ENCODE measurements around the gene SLC9A3.

The SLC9A3 gene

DNA sequence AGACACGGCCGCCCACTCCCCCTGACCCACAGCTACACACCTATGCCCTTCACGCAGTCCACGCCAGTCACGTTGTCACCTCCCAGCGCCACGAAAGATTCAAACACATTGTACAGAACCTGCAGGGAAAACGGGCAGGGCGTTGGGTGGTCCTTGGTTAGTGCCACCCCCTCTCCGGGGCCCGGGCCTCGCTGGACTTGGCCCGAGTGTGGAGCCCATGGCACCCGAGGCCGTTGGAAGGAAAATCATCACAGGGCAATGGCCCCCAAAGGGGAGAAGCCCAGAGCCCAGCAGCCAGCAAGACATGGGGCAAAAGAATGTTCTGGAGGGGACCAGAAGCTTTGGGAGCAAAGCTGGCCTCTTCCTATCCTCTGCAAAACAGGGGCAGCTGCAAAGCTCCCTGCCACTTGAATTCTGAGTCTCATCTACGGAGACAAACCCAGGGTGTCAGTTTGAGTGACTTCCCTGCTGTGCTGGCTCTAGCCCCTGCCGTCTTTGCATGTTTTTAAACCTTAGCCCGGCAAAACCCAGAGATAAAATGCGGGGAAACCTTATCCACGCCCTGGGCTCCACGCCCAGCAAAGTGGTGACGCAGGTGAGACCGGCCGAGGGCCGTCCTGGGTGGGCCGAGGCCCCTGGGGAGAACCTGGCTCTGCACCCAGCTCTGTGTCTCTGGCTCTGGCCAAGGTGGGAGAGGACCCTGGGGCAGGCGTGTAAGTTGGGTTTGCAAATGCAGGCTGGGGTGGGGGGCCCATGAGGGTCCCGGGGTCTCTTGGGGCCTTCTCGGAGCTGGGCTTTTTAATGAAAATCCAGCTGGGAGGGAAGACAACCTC lies 38.9 kb downstream of the SLC9A3 start:
- Histone ChIP-seq H2BK12ac (ENCODE audit: low read length) (no peak overlapping the region), H3K9ac (ENCODE audit: low read depth, low read length, poor library complexity) (no peak overlapping the region), H2BK15ac (ENCODE audit: low read length) (no peak overlapping the region), H3K14ac (ENCODE audit: low read length) (peak overlapping the region; percentile 27), H3K4me3 (ENCODE audit: low read length in 2 of 2) (peak overlapping the region in 1 of 2 donors; percentile 48), H2BK5ac (ENCODE audit: low read length) (no peak overlapping the region), H3K27me3 (ENCODE audit: control insufficient read depth in 3 of 3, insufficient read depth in 3 of 3, low read depth in 1 of 3, low read length in 3 of 3) (peaks cover 0 to 10% (median 0%) of the 10 kb centered on the region in 3 experiments), H2BK120ac (ENCODE audit: low read depth, low read length) (no peak overlapping the region), H4K91ac (ENCODE audit: low read depth, low read length, poor library complexity) (no peak overlapping the region), H3K4ac (ENCODE audit: low read length) (no peak overlapping the region), H3K23ac (ENCODE audit: low read depth, low read length, poor library complexity) (peak overlapping the region; percentile 37), H3K36me3 (replicated peaks in 1 of 2; ENCODE audit: control insufficient read depth in 2 of 2, insufficient read depth in 2 of 2, low read length in 2 of 2) (no peaks in the 10 kb centered on the region), H3K4me1 (ENCODE audit: control insufficient read depth in 2 of 2, insufficient read depth in 1 of 2, low read depth in 1 of 2, low read length in 2 of 2) (no peaks in the 10 kb centered on the region), H3K9me3 (replicated peaks in 1 of 2; ENCODE audit: control insufficient read depth in 2 of 2, insufficient read depth in 1 of 2, low read depth in 1 of 2, low read length in 2 of 2) (no peaks in the 10 kb centered on the region), H3K27ac (replicated peaks; ENCODE audit: low read length) (no peak overlapping the region), H4K8ac (ENCODE audit: low read depth, low read length) (no peak overlapping the region), H2AFZ (ENCODE audit: low read length) (no peak overlapping the region), H2AK5ac (ENCODE audit: low read depth, low read length) (no peak overlapping the region), H3K18ac (ENCODE audit: low read length) (peak overlapping the region; percentile 57), H3K4me2 (ENCODE audit: insufficient read depth, low read length, poor library complexity, severe bottlenecking) (no peak overlapping the region), H3K79me1 (ENCODE audit: low read depth, low read length) (peaks cover 3% of the 10 kb centered on the region)
- no peak for DNase-seq (ENCODE audit: low spot score)
- no CpG with 5 or more reads among the region's 29 CpGs for WGBS, 2 donors (ENCODE audit: extremely low coverage in 2 of 2, insufficient read length in 2 of 2, insufficient replicate concordance in 1 of 2)

DNA sequence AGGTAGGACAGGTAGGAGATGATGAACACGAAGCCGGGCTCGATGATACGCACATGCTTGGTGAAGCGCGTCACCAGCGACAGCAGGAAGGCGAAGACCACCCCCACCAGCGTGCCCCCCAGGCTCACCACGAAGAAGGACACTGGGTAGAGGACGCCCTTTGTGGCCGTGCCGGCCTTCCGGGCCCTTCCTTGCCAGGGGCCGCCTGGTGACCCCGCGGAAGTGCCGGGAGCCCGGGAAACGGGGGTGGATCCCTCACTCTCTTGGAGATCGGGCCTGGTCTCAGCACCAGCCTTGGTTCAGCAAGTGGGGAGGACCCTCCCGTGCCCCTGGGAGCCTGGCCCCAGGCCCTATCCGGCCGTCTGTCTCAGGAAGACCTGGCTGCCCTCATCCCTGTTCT lies 39.7 kb downstream of the SLC9A3 start:
- Histone ChIP-seq H3K4me1 (ENCODE audit: control insufficient read depth in 2 of 2, insufficient read depth in 1 of 2, low read depth in 1 of 2, low read length in 2 of 2) (no peaks in the 10 kb centered on the region), H3K4ac (ENCODE audit: low read length) (peak overlapping the region; percentile 66), H2BK15ac (ENCODE audit: low read length) (no peak overlapping the region), H3K9ac (ENCODE audit: low read depth, low read length, poor library complexity) (no peak overlapping the region), H3K9me3 (replicated peaks in 1 of 2; ENCODE audit: control insufficient read depth in 2 of 2, insufficient read depth in 1 of 2, low read depth in 1 of 2, low read length in 2 of 2) (no peaks in the 10 kb centered on the region), H2BK12ac (ENCODE audit: low read length) (no peak overlapping the region), H3K27me3 (ENCODE audit: control insufficient read depth in 3 of 3, insufficient read depth in 3 of 3, low read depth in 1 of 3, low read length in 3 of 3) (peaks cover 0 to 7% (median 0%) of the 10 kb centered on the region in 3 experiments), H3K14ac (ENCODE audit: low read length) (no peak overlapping the region), H4K8ac (ENCODE audit: low read depth, low read length) (no peak overlapping the region), H3K79me1 (ENCODE audit: low read depth, low read length) (peaks cover 3% of the 10 kb centered on the region), H3K4me2 (ENCODE audit: insufficient read depth, low read length, poor library complexity, severe bottlenecking) (no peak overlapping the region), H3K18ac (ENCODE audit: low read length) (no peak overlapping the region), H2BK5ac (ENCODE audit: low read length) (no peak overlapping the region), H3K23ac (ENCODE audit: low read depth, low read length, poor library complexity) (peak overlapping the region; percentile 73), H2AK5ac (ENCODE audit: low read depth, low read length) (peak overlapping the region; percentile 46), H4K91ac (ENCODE audit: low read depth, low read length, poor library complexity) (no peak overlapping the region), H3K36me3 (replicated peaks in 1 of 2; ENCODE audit: control insufficient read depth in 2 of 2, insufficient read depth in 2 of 2, low read length in 2 of 2) (no peaks in the 10 kb centered on the region), H3K4me3 (ENCODE audit: low read length in 2 of 2) (peak overlapping the region in 1 of 2 donors; percentile 60), H2AFZ (ENCODE audit: low read length) (no peak overlapping the region), H3K27ac (replicated peaks; ENCODE audit: low read length) (no peak overlapping the region), H2BK120ac (ENCODE audit: low read depth, low read length) (no peak overlapping the region)
- no peak for DNase-seq (ENCODE audit: low spot score)
- no CpG with 5 or more reads among the region's 24 CpGs for WGBS, 2 donors (ENCODE audit: extremely low coverage in 2 of 2, insufficient read length in 2 of 2, insufficient replicate concordance in 1 of 2)

DNA sequence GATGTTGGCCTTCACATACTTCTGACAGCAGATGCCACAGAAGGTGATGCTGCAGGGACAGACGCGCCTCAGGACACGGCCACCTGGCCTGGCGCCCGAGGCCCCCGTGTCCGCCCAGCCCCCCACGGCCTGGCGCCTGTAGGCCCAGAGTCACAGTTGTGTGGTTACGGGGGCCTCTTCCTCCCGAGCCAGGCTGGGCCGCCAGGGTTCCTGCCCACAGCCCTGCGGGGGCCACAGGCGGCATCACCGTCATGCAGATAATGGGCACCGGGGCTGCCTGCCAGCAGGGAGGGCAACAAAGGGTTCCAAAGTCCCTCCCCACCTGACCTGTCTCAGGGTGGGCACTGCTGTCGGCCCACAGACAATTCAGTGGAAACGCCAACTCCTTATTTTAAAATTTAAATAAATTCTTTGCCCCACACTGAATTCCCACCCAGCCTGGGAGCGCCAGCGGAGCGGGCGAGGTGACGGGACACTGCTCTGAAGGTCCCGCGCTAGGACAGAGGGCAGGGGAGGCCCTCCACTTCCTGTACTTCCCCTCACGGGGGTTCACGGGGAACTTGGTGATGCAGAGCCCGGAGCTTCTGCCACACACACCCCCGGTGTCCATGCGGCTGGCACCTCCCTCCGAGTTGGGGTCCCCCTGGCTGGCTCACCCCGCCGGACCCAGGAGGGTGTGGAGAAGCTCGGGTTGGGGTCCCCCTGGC lies 40.7 kb downstream of the SLC9A3 start:
- Histone ChIP-seq H3K14ac (ENCODE audit: low read length) (no peak overlapping the region), H2BK12ac (ENCODE audit: low read length) (no peak overlapping the region), H4K8ac (ENCODE audit: low read depth, low read length) (no peak overlapping the region), H3K9ac (ENCODE audit: low read depth, low read length, poor library complexity) (no peak overlapping the region), H3K18ac (ENCODE audit: low read length) (peak overlapping the region; percentile 48), H3K27me3 (ENCODE audit: control insufficient read depth in 3 of 3, insufficient read depth in 3 of 3, low read depth in 1 of 3, low read length in 3 of 3) (peaks cover 0 to 4% (median 0%) of the 10 kb centered on the region in 3 experiments), H3K9me3 (replicated peaks in 1 of 2; ENCODE audit: control insufficient read depth in 2 of 2, insufficient read depth in 1 of 2, low read depth in 1 of 2, low read length in 2 of 2) (no peaks in the 10 kb centered on the region), H2AK5ac (ENCODE audit: low read depth, low read length) (peak overlapping the region; percentile 56), H3K23ac (ENCODE audit: low read depth, low read length, poor library complexity) (peak overlapping the region; percentile 43), H3K36me3 (replicated peaks in 1 of 2; ENCODE audit: control insufficient read depth in 2 of 2, insufficient read depth in 2 of 2, low read length in 2 of 2) (no peaks in the 10 kb centered on the region), H3K4me1 (ENCODE audit: control insufficient read depth in 2 of 2, insufficient read depth in 1 of 2, low read depth in 1 of 2, low read length in 2 of 2) (no peaks in the 10 kb centered on the region), H2BK5ac (ENCODE audit: low read length) (no peak overlapping the region), H3K27ac (replicated peaks; ENCODE audit: low read length) (no peak overlapping the region), H3K4me3 (ENCODE audit: low read length in 2 of 2) (no peak overlapping the region), H3K4ac (ENCODE audit: low read length) (peak overlapping the region; percentile 23), H2BK120ac (ENCODE audit: low read depth, low read length) (no peak overlapping the region), H3K79me1 (ENCODE audit: low read depth, low read length) (peaks cover 3% of the 10 kb centered on the region), H4K91ac (ENCODE audit: low read depth, low read length, poor library complexity) (no peak overlapping the region), H2BK15ac (ENCODE audit: low read length) (peak overlapping the region; percentile 81), H3K4me2 (ENCODE audit: insufficient read depth, low read length, poor library complexity, severe bottlenecking) (no peak overlapping the region), H2AFZ (ENCODE audit: low read length) (no peak overlapping the region)
- DNase-seq (ENCODE audit: low spot score) = no peak
- no CpG with 5 or more reads among the region's 34 CpGs for WGBS, 2 donors (ENCODE audit: extremely low coverage in 2 of 2, insufficient read length in 2 of 2, insufficient replicate concordance in 1 of 2)

DNA sequence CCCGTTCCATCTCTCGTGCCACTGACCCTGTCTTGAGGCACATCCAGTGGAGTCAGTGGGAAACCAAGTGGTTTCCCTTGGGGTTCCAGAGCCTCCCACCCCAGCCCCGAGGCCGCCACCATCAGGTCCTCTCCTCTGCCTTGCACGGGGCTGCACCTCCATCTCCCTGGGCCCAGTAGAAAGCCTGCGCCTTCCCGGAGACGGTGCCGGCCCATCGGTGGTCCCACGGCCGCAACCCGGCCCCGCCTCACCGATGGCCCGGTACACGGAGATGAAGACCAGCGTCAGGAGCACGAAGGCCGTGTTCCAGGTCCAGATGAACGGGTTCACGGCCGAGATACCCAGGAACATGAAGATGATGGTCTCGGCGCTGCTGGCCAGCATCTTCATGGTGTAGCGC lies 41.2 kb downstream of the SLC9A3 start:
- Histone ChIP-seq H3K9ac (ENCODE audit: low read depth, low read length, poor library complexity) (no peak overlapping the region), H2BK120ac (ENCODE audit: low read depth, low read length) (no peak overlapping the region), H3K9me3 (replicated peaks in 1 of 2; ENCODE audit: control insufficient read depth in 2 of 2, insufficient read depth in 1 of 2, low read depth in 1 of 2, low read length in 2 of 2) (no peaks in the 10 kb centered on the region), H2BK5ac (ENCODE audit: low read length) (no peak overlapping the region), H3K27me3 (ENCODE audit: control insufficient read depth in 3 of 3, insufficient read depth in 3 of 3, low read depth in 1 of 3, low read length in 3 of 3) (peaks cover 0 to 4% (median 0%) of the 10 kb centered on the region in 3 experiments), H4K8ac (ENCODE audit: low read depth, low read length) (no peak overlapping the region), H3K36me3 (replicated peaks in 1 of 2; ENCODE audit: control insufficient read depth in 2 of 2, insufficient read depth in 2 of 2, low read length in 2 of 2) (no peaks in the 10 kb centered on the region), H3K4me1 (ENCODE audit: control insufficient read depth in 2 of 2, insufficient read depth in 1 of 2, low read depth in 1 of 2, low read length in 2 of 2) (no peaks in the 10 kb centered on the region), H3K14ac (ENCODE audit: low read length) (no peak overlapping the region), H3K4me2 (ENCODE audit: insufficient read depth, low read length, poor library complexity, severe bottlenecking) (no peak overlapping the region), H3K4me3 (ENCODE audit: low read length in 2 of 2) (no peak overlapping the region), H3K23ac (ENCODE audit: low read depth, low read length, poor library complexity) (peak overlapping the region; percentile 43), H2BK15ac (ENCODE audit: low read length) (peak overlapping the region; percentile 81), H3K18ac (ENCODE audit: low read length) (no peak overlapping the region), H3K79me1 (ENCODE audit: low read depth, low read length) (peaks cover 3% of the 10 kb centered on the region), H3K4ac (ENCODE audit: low read length) (peak overlapping the region; percentile 23), H3K27ac (replicated peaks; ENCODE audit: low read length) (no peak overlapping the region), H2AFZ (ENCODE audit: low read length) (no peak overlapping the region), H4K91ac (ENCODE audit: low read depth, low read length, poor library complexity) (no peak overlapping the region), H2BK12ac (ENCODE audit: low read length) (no peak overlapping the region), H2AK5ac (ENCODE audit: low read depth, low read length) (peak overlapping the region; percentile 56)
- DNase-seq (ENCODE audit: low spot score) = no peak
- no CpG with 5 or more reads among the region's 26 CpGs for WGBS, 2 donors (ENCODE audit: extremely low coverage in 2 of 2, insufficient read length in 2 of 2, insufficient replicate concordance in 1 of 2)

Data from neuronal stem cell (in vitro differentiated cells).